ENCODE measurements around the gene ABCA7.

- TF ChIP-seq, protein P1, sequence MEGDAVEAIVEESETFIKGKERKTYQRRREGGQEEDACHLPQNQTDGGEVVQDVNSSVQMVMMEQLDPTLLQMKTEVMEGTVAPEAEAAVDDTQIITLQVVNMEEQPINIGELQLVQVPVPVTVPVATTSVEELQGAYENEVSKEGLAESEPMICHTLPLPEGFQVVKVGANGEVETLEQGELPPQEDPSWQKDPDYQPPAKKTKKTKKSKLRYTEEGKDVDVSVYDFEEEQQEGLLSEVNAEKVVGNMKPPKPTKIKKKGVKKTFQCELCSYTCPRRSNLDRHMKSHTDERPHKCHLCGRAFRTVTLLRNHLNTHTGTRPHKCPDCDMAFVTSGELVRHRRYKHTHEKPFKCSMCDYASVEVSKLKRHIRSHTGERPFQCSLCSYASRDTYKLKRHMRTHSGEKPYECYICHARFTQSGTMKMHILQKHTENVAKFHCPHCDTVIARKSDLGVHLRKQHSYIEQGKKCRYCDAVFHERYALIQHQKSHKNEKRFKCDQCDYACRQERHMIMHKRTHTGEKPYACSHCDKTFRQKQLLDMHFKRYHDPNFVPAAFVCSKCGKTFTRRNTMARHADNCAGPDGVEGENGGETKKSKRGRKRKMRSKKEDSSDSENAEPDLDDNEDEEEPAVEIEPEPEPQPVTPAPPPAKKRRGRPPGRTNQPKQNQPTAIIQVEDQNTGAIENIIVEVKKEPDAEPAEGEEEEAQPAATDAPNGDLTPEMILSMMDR (IDR thresholded peaks at IDR 0.05; ENCODE audit: low read depth, low read length, missing input control): no peak
- no peak for TF ChIP-seq REST (IDR thresholded peaks at IDR 0.05)
- no peak for TF ChIP-seq TAF1 (conservative IDR thresholded peaks at IDR 0.05)
- TF ChIP-seq YY1 (IDR thresholded peaks at IDR 0.05): no peak
- TF ChIP-seq, protein P2, sequence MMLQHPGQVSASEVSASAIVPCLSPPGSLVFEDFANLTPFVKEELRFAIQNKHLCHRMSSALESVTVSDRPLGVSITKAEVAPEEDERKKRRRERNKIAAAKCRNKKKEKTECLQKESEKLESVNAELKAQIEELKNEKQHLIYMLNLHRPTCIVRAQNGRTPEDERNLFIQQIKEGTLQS (IDR thresholded peaks at IDR 0.05): no peak
Observed at GRCh38 chr19:1109032-1109551, 69.2 kb downstream of the ABCA7 start.
